Heart left ventricle (tissue), 16 donors: ENCODE data around the gene CHMP5. TPM values are rescaled to one million over a fixed set of nuclear protein-coding genes. Genes with fewer than 3 reads are reported as not detected.

ENCODE experiments used
- ATAC-seq, 4 donors: fragments of 200-7000 bp; cut with Tn5 transposase; one replicate each; pipeline ENCODE4 v1.9.1; 2020 to 2022; ENCODE audit warnings: moderate library complexity in 4 of 4, mild to moderate bottlenecking in 3 of 4, moderate number of reproducible peaks in 1 of 4
- DNase-seq, 5 donors: peaks; one replicate each; pipeline ENCODE4 v3.0.0-alpha.2; 2020
- H3K27ac ChIP-seq, 12 donors: fragments of 200-600 bp; sonication (generic) in 4 of 12; one replicate each; pipeline versions ENCODE4 v1.5.0 to v1.8.0; 2016 to 2022; ENCODE audit warnings: mild to moderate bottlenecking in 2 of 12
- H3K27me3 ChIP-seq, 9 donors: fragments of 200-600 bp; sonication (generic) in 2 of 9; one replicate each; pipeline versions ENCODE4 v1.5.1 to v1.8.0; 2016 to 2022; ENCODE audit warnings: mild to moderate bottlenecking in 3 of 9
- H3K36me3 ChIP-seq, 9 donors: fragments of 200-600 bp; sonication (generic) in 2 of 9; one replicate each; pipeline versions ENCODE4 v1.5.0 to v1.8.0; 2018 to 2022; ENCODE audit warnings: mild to moderate bottlenecking in 2 of 9
- H3K4me1 ChIP-seq, 12 donors: fragments of 200-600 bp; sonication (generic) in 4 of 12; one replicate each; pipeline versions ENCODE4 v1.5.0 to v1.8.0; 2016 to 2022; ENCODE audit warnings: mild to moderate bottlenecking in 3 of 12
- H3K4me3 ChIP-seq, 12 donors: fragments of 200-600 bp; sonication (generic) in 4 of 12; one replicate each; pipeline versions ENCODE4 v1.5.0 to v1.8.0; 2017 to 2022; ENCODE audit warnings: mild to moderate bottlenecking in 9 of 12, moderate library complexity in 4 of 12
- H3K9me3 ChIP-seq, 12 donors: fragments of 200-600 bp; sonication (generic) in 4 of 12; one replicate each; pipeline versions ENCODE4 v1.5.0 to v1.8.0; 2016 to 2022; ENCODE audit warnings: mild to moderate bottlenecking in 1 of 12
- POLR2A ChIP-seq, 2 donors: fragments of 450-650 bp; IDR thresholded peaks; one replicate each; pipeline ENCODE4 v1.6.1; 2017; ENCODE audit warnings: antibody characterized with exemption in 2 of 2, mild to moderate bottlenecking in 2 of 2, moderate library complexity in 2 of 2
- WGBS, 4 donors: extraction: QIAGEN DNeasy Blood & Tissue Kit in 2 of 4; methylation state at CpG; one replicate each; pipeline versions ENCODE4 v1.1.5 to v1.1.7; 2013 to 2018; 5-methylcytosine and 5-hydroxymethylcytosine counted together
- intact Hi-C, 10 donors: fragments of 100-400 bp; cut with DNase I; formaldehyde crosslinking; loops; one replicate each; pipeline versions ENCODE4 v1.11.1 to v1.14.2; 2022
- polyA plus RNA-seq, 2 donors: library from polyadenylated mRNA; stranded (reverse); fragments of 200-250 nt; gene quantifications; one replicate each; pipeline ENCODE4 v1.2.3, GENCODE V29; 2013
- total RNA-seq, 9 donors: library from RNA; depleted of rRNA in 2 of 9; stranded (reverse); fragments of >200 nt in 2 of 9; fragmentation: NEBNext Ultra II Directional in 3 of 9; extraction: Animal tissue kit (Norgen Biotek cat#: 25700) in 3 of 9; gene quantifications; one replicate each; pipeline versions ENCODE4 v1.1.0 to v1.2.4, GENCODE V29; 2016 to 2023
- TF ChIP-seq, protein P1 (sequence below), 12 donors: fragments of 200-600 bp; sonication (generic) in 4 of 12; IDR thresholded peaks; one replicate each; pipeline versions ENCODE4 v1.5.0 to v1.8.0; 2018 to 2022; ENCODE audit warnings: antibody characterized with exemption in 12 of 12, mild to moderate bottlenecking in 5 of 12
- donor health status: ischemic (EF 13 %, LVEDD 7.1; RV severe dilation, severe dysfunction).
- donor health status: healthy with polysubstance abuse.
- donor health status: DM: no; HTN: yes; CAD: no.
- donor health status: DM: no; HTN: no; CAD: no.
- donor health status: ischemic (EF 25% LVEDD 6.9; RV normal size, moderate dysfunction).
- donor health status: ischemic (EF 25% LVEDD 5.7; RV mildly dilated, moderate dysfunction).
- donor health status: healthy.
- donor health status: DM: yes; HTN: yes; CAD: no.
- donor health status: ischemic (EF 35%, LVEDD 5.7; RV mildly dilated, moderate dysfunction).
- donor health status: nonischemic (EF 11% LVEDD 7.7; RV severe dilation, severe dysfunction).
- donor health status: DM: yes; HTN: yes; CAD: no.
- donor health status: PGD.
- donor health status: ischemic (EF 29% LVEDD 5.4; RV normal size, mild dysfunction).
- donor health status: nonischemic (EF 23%, LVEDD 6.1; RV moderate dilation, normal function).

The CHMP5 gene
- total and polyA plus RNA-seq, 11 donors, result 24.7 to 76.5 (median 53.0) TPM

DNA sequence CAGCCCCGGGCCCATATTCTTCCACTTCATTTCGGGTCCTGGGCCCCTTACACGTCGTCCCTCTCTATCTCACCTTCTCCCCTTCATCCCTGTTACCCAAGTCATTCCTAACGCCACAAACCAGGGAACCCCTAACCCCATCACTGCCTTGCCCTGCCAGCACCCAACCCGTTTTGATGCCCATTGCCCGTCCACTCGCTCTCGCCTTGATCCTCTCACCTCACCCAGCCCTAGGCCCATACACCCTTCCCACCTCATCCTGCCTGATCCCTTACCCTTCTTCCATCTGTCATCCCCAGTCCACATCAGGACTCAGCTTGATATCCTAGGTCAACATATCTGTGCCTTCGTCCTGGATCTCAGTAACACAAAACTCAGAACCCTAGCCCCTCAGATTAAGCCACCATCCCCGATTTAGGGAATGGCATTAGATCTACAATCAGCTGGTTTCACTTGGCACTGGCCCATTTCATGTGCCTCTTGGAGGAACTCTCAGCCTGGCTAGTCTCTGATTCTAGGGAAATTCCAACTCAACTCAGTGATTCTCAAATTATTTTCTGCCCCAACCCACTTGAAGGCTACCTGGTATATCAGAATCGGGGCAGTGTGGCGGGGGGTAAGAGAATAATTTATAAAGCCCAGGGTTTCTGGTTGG is 489 bp downstream of the CHMP5 start:
- TF ChIP-seq, protein P1, sequence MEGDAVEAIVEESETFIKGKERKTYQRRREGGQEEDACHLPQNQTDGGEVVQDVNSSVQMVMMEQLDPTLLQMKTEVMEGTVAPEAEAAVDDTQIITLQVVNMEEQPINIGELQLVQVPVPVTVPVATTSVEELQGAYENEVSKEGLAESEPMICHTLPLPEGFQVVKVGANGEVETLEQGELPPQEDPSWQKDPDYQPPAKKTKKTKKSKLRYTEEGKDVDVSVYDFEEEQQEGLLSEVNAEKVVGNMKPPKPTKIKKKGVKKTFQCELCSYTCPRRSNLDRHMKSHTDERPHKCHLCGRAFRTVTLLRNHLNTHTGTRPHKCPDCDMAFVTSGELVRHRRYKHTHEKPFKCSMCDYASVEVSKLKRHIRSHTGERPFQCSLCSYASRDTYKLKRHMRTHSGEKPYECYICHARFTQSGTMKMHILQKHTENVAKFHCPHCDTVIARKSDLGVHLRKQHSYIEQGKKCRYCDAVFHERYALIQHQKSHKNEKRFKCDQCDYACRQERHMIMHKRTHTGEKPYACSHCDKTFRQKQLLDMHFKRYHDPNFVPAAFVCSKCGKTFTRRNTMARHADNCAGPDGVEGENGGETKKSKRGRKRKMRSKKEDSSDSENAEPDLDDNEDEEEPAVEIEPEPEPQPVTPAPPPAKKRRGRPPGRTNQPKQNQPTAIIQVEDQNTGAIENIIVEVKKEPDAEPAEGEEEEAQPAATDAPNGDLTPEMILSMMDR (IDR thresholded peaks at IDR 0.05), result no peak
- TF ChIP-seq POLR2A (IDR thresholded peaks at IDR 0.05), result no peak
- H3K27me3 ChIP-seq, result no peaks in the 10 kb centered on the region
- no peaks in the 10 kb centered on the region for H3K9me3 ChIP-seq
- intact Hi-C loops, result loop anchor here in 2 of 10 donors (1.0 kb wide), 1 partner anchor 22 kb away; no protein-coding TSS in a partner anchor
- ATAC-seq, result peak in 1 of 4 donors; percentile 0
- WGBS, 4 donors, result 22 to 24% (median 23%) methylated on average over 13 of the region's 13 CpGs
- H3K4me3 ChIP-seq, result peak overlapping the region; percentile 52 to 97 (median 83)
- H3K27ac ChIP-seq, result peak overlapping the region; percentile 75 to 99 (median 89)
- H3K4me1 ChIP-seq, result peaks cover 0 to 36% (median 23%) of the 10 kb centered on the region in 12 donors
- no peak for DNase-seq
- H3K36me3 ChIP-seq, result peaks cover 0 to 68% (median 64%) of the 10 kb centered on the region in 9 donors

- no peaks in the 10 kb centered on the region for H3K9me3 ChIP-seq
- no peak overlapping the region for H3K4me3 ChIP-seq
- H3K27me3 ChIP-seq, result no peaks in the 10 kb centered on the region
- peaks cover 0 to 36% (median 23%) of the 10 kb centered on the region in 12 donors for H3K4me1 ChIP-seq
- TF ChIP-seq, protein P1 (IDR thresholded peaks at IDR 0.05), result no peak
- TF ChIP-seq POLR2A (IDR thresholded peaks at IDR 0.05), result no peak
- intact Hi-C loops, result no loop called here
- DNase-seq, result no peak
- no peak overlapping the region for H3K27ac ChIP-seq
- H3K36me3 ChIP-seq, result peaks cover 0 to 68% (median 64%) of the 10 kb centered on the region in 9 donors
- no peak for ATAC-seq
Measured at GRCh38 chr9:33267151-33267767, 2.4 kb downstream of the CHMP5 start.

DNA sequence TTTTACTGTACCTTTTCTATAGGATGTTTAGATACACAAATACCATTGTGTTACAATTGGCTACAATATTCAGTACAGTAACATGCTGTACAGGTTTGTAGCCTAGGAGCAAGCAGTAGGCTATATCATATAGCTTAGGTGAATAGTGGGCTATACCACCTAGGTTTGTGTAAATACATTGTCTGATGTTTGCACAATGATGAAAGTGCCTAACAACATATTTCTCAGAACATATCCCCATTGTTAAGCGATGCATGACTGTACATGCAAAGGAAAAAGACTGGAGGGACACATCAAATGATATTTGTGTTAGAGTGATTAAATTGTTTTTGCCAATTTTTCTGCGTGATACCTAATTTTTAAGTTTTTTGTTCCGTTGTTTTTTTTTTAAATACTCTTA is 5.3 kb downstream of the CHMP5 start:
- DNase-seq (no peak), ATAC-seq (no peak)
- peaks cover 0 to 93% (median 87%) of the 10 kb centered on the region in 9 donors for H3K36me3 ChIP-seq
- TF ChIP-seq POLR2A (IDR thresholded peaks at IDR 0.05), result no peak
- TF ChIP-seq, protein P1 (IDR thresholded peaks at IDR 0.05), result no peak
- no peaks in the 10 kb centered on the region for H3K9me3 ChIP-seq
- intact Hi-C loops, result no loop called here
- no peak overlapping the region for H3K4me3 ChIP-seq
- H3K27ac ChIP-seq, result no peak overlapping the region
- no peaks in the 10 kb centered on the region for H3K27me3 ChIP-seq
- 96 to 98% (median 97%) methylated on average over 3 of the region's 3 CpGs for WGBS, 4 donors
- H3K4me1 ChIP-seq, result peaks cover 0 to 24% (median 11%) of the 10 kb centered on the region in 12 donors

DNA sequence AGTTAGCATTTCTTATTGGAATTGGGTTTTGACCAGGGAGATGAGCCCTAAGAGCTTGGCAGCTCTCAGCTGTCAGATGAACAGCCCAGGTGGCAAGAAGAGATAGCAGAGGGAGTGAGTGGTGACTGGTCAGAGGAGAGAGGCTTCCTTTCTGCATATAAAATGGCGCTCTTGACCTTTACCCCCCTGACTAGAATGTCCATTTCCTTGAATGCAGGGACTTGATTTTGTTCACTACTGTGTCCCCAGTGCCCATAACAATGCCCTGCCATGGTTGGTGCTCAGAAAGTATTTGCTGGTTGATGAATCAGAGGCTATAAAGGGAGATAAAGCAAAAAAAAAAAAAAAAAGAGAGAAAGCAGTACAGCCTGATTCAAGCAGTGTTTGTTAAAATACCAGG is 7.2 kb downstream of the CHMP5 start:
- Histone ChIP-seq H3K36me3 (peaks cover 0 to 100% (median 94%) of the 10 kb centered on the region in 9 donors), H3K27ac (no peak overlapping the region), H3K4me1 (peaks cover 0 to 7% (median 0%) of the 10 kb centered on the region in 12 donors), H3K9me3 (no peaks in the 10 kb centered on the region), H3K4me3 (no peak overlapping the region), H3K27me3 (no peaks in the 10 kb centered on the region)
- DNase-seq, result no peak
- TF ChIP-seq POLR2A (IDR thresholded peaks at IDR 0.05), result no peak
- TF ChIP-seq, protein P1 (IDR thresholded peaks at IDR 0.05), result no peak
- intact Hi-C loops, result no loop called here
- 90 to 100% (median 98%) methylated on average over 1 of the region's 1 CpG for WGBS, 4 donors
- ATAC-seq, result no peak
